Adrenal gland (tissue), 12 donors: ENCODE results near the gene MEIS3. TPM values are rescaled to one million over a fixed set of nuclear protein-coding genes. Genes with fewer than 3 reads are reported as not detected.

Experiments
- DNase-seq, 7 donors: peaks; one replicate each; pipeline ENCODE4 v3.0.0-alpha.2; 2019 to 2020
- H3K27ac ChIP-seq, 5 donors: fragments of 200-600 bp; sonication (generic) in 4 of 5; 1 replicate in 3 of 5; 2 replicates in 2 of 5; pipeline versions ENCODE4 v1.5.1 to v1.8.0; 2016 to 2020; ENCODE audit warnings: mild to moderate bottlenecking in 1 of 5
- H3K27me3 ChIP-seq: fragments of 200-600 bp; 2 replicates; pipeline ENCODE4 v1.8.0; 2021
- H3K36me3 ChIP-seq, 2 donors: fragments of 200-600 bp; replicated peaks in 1 of 2; 1 replicate in 1 of 2; 2 replicates in 1 of 2; pipeline versions ENCODE4 v1.5.1 to v1.8.0; 2018 to 2022
- H3K4me1 ChIP-seq, 2 donors: fragments of 200-600 bp; replicated peaks in 1 of 2; 1 replicate in 1 of 2; 2 replicates in 1 of 2; pipeline versions ENCODE4 v1.5.1 to v1.8.0; 2018 to 2021
- H3K4me3 ChIP-seq, 4 donors: fragments of 200-600 bp; sonication (generic) in 3 of 4; one replicate each; pipeline ENCODE4 v1.5.1; 2016 to 2018
- H3K9me3 ChIP-seq, 3 donors: fragments of 200-600 bp; sonication (generic) in 1 of 3; replicated peaks in 1 of 3; 1 replicate in 2 of 3; 2 replicates in 1 of 3; pipeline versions ENCODE4 v1.5.1 to v1.8.0; 2016 to 2021
- POLR2A ChIP-seq, 2 donors: fragments of 450-650 bp; IDR thresholded peaks; one replicate each; pipeline ENCODE4 v1.6.1; 2017; ENCODE audit warnings: antibody characterized with exemption in 2 of 2, mild to moderate bottlenecking in 2 of 2, moderate library complexity in 1 of 2
- WGBS, 4 donors: extraction: QIAGEN DNeasy Blood & Tissue Kit in 2 of 4; methylation state at CpG; one replicate each; pipeline versions ENCODE4 v1.1.5 to v1.1.7; 2013 to 2017; 5-methylcytosine and 5-hydroxymethylcytosine counted together
- intact Hi-C, 2 donors: fragments of 100-400 bp; cut with DNase I; formaldehyde crosslinking; loops; one replicate each; pipeline versions ENCODE4 v1.14.1 to v1.15.0; 2022 to 2023
- polyA plus RNA-seq, 3 donors: library from polyadenylated mRNA; stranded (reverse); fragments of 200-250 nt in 2 of 3; fragments of 350-450 nt in 1 of 3; fragmentation: Illumina TruSeq in 1 of 3; extraction: RNeasy Lipid Tissue Mini Kit (QIAGEN cat#74804) in 1 of 3; gene quantifications; one replicate each; pipeline ENCODE4 v1.2.3, GENCODE V29; 2013 to 2014
- total RNA-seq, 9 donors: library from RNA; depleted of rRNA in 4 of 9; stranded (reverse); fragments of >200 nt in 4 of 9; fragments of 120-200 nt in 1 of 9; fragmentation: NEBNext Ultra II Directional in 1 of 9; extraction: Animal tissue kit (Norgen Biotek cat#: 25700) in 1 of 9; gene quantifications; one replicate each; pipeline versions ENCODE4 v1.1.0 to v1.2.4, GENCODE V29; 2013 to 2023
- TF ChIP-seq, protein P1 (sequence below), 6 experiments: fragments of 450-650 bp in 4 of 6; fragments of 200-600 bp in 2 of 6; sonication (generic) in 1 of 6; IDR thresholded peaks; 1 replicate in 5 of 6; 2 replicates in 1 of 6; pipeline versions ENCODE4 v1.5.1 to v1.8.0; 2016 to 2021; ENCODE audit warnings: antibody characterized with exemption in 6 of 6, mild to moderate bottlenecking in 2 of 6, moderate library complexity in 1 of 6
- donor health status: healthy with polysubstance abuse.
- donor health status: Bipolar disorder and iron deficiency.
- donor health status: DM: yes; HTN: yes; CAD: no.
- donor health status: DM: no; HTN: no; CAD: no.
- donor health status: DM: no; HTN: no; CAD: no.
- donor health status: DM: yes; HTN: yes; CAD: no.

Gene MEIS3
- total and polyA plus RNA-seq, 12 donors, result 2.1 to 15.5 (median 5.1) TPM

DNA sequence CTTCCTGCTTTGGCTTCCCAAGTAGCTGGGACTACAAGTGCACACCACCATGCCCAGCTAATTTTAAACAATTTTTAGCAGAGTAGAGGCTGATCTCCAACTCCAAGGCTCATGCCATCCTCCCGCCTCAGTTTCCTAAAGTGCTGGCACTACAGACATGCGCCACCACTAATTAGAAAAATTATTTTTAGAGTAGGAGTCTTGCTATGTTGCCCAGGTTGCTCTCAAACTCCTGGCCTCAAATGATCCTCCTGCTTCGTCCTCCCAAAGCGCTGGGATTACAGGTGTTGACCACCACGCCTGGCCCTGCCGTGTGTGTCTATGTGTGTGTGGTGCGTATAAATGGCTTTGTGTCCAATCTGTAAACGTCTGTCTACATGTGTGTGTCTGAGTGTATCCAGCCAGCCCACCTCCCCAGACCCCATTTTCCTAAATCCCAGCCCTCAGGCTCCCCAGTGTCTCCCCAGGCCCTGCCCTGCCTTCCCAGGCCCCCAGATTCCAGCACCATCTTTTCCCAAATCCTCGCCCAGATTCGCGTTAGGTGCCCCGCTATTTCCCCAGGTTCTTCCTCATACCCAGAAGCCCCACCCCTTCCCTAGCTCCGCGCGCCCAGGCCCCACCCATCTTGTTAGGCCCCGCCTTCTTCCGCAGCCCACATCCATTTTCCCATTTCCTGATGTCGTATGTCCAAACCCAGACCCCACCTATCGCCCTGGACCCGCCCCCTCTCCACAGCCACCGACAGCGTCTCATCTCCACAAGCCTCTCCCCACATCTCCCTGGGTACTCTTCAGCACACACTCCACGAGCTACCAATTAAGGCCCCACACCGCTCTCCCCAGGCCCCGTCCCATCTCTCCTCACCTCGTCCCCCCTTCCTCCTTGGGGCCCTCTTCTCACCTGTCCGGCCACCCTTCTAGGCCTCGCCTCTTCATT lies 27.5 kb upstream of the MEIS3 start:
- H3K27me3 ChIP-seq, result peaks cover 52% of the 10 kb centered on the region
- peaks cover 5 to 9% of the 10 kb centered on the region in 2 donors for H3K4me1 ChIP-seq
- H3K4me3 ChIP-seq, result peak overlapping the region in 1 of 4 donors; percentile 22
- TF ChIP-seq, protein P1, sequence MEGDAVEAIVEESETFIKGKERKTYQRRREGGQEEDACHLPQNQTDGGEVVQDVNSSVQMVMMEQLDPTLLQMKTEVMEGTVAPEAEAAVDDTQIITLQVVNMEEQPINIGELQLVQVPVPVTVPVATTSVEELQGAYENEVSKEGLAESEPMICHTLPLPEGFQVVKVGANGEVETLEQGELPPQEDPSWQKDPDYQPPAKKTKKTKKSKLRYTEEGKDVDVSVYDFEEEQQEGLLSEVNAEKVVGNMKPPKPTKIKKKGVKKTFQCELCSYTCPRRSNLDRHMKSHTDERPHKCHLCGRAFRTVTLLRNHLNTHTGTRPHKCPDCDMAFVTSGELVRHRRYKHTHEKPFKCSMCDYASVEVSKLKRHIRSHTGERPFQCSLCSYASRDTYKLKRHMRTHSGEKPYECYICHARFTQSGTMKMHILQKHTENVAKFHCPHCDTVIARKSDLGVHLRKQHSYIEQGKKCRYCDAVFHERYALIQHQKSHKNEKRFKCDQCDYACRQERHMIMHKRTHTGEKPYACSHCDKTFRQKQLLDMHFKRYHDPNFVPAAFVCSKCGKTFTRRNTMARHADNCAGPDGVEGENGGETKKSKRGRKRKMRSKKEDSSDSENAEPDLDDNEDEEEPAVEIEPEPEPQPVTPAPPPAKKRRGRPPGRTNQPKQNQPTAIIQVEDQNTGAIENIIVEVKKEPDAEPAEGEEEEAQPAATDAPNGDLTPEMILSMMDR (IDR thresholded peaks at IDR 0.05), result no peak
- TF ChIP-seq POLR2A (IDR thresholded peaks at IDR 0.05), result no peak
- DNase-seq, result peak in 3 of 7 donors; percentile 29 to 71 (median 43)
- no peak overlapping the region for H3K27ac ChIP-seq
- H3K36me3 ChIP-seq, result no peaks in the 10 kb centered on the region
- intact Hi-C loops, result no loop called here
- no peaks in the 10 kb centered on the region for H3K9me3 ChIP-seq
- WGBS, 4 donors, result 14 to 18% (median 17%) methylated on average over 27 to 28 of the region's 28 CpGs

DNA sequence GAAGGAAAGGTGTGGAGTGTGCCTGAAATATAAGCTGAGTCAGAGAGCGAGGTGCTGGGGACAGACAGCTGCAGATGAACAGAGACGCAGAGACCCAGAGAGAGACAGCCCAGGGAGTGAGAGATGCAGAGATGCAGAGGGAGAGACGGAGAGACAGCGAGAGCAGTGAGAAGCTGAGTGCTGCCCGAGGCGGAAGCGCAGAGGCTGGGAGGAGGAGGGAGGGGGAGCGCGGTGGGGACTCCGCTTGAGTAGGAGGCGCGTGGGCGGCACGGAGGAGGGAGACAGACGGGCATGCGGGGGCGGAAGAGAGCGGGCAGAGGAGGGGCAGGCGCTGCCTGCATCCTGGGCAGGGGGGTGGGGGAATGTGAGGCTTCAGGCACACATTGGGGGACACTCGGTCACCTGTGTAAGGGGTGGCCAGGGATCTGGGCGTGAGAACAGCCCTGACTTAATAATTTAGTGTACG lies 26.6 kb upstream of the MEIS3 start:
- no peaks in the 10 kb centered on the region for H3K36me3 ChIP-seq
- H3K27ac ChIP-seq, result no peak overlapping the region
- 1 to 4% (median 2%) methylated on average over 19 to 22 of the region's 22 CpGs for WGBS, 4 donors
- H3K4me1 ChIP-seq, result peaks cover 5 to 9% of the 10 kb centered on the region in 2 donors
- DNase-seq, result peak; percentile 41 to 83 (median 51)
- H3K27me3 ChIP-seq, result peaks cover 60% of the 10 kb centered on the region
- H3K9me3 ChIP-seq, result no peaks in the 10 kb centered on the region
- intact Hi-C loops, result no loop called here
- no peak overlapping the region for H3K4me3 ChIP-seq
- TF ChIP-seq, protein P1 (IDR thresholded peaks at IDR 0.05), result no peak
- TF ChIP-seq POLR2A (IDR thresholded peaks at IDR 0.05), result no peak

DNA sequence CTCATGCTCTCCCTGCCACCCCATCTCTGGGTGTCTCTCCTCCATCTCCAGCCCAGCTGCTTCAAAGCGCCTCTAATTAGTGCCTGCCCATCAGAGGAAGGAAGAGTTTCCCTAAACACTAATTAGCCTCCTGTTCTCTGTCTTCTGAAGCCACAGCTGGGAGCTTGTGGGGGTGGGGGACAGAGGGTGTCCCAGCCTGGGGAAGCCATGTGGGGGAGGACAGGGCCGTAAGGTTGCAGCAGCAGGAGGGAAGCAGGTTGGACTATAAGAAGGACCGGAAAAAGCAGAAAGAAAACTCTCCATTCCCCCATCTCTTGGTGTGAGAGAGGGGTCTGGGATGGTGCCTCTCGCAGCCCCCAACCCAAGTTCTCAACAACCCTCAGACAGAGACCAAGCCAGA lies 26.2 kb upstream of the MEIS3 start:
- Histone ChIP-seq H3K36me3 (no peaks in the 10 kb centered on the region), H3K4me1 (peaks cover 5 to 9% of the 10 kb centered on the region in 2 donors), H3K27ac (no peak overlapping the region), H3K4me3 (no peak overlapping the region), H3K27me3 (peaks cover 61% of the 10 kb centered on the region), H3K9me3 (no peaks in the 10 kb centered on the region)
- TF ChIP-seq POLR2A (IDR thresholded peaks at IDR 0.05), result no peak
- TF ChIP-seq, protein P1 (IDR thresholded peaks at IDR 0.05), result no peak
- intact Hi-C loops, result no loop called here
- WGBS, 4 donors, result 35 to 59% (median 46%) methylated on average over 4 of the region's 4 CpGs
- no peak for DNase-seq

DNA sequence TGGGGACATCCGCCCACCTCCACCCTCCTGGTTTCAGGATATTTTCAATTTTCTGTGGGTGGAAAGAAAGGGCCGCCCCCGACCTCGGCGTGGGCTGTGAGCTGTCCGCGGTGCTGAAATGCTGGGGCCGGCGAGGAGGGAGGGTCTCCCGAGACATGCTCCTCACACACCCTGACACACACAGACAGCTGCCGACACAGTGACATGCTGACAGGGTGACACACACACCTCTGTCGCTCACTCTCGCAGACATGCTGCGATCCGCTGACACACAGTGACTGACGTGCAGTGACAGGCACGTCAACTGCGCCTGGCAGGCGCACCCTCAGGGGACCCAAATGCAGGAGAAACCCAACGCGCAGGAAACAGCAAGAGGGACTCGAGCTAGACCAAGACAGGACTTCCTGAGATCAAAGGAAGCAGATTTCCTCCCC lies 25.1 kb upstream of the MEIS3 start:
- H3K27ac ChIP-seq, result no peak overlapping the region
- H3K27me3 ChIP-seq, result peaks cover 61% of the 10 kb centered on the region
- intact Hi-C loops, result no loop called here
- DNase-seq, result no peak
- H3K9me3 ChIP-seq, result no peaks in the 10 kb centered on the region
- TF ChIP-seq, protein P1 (IDR thresholded peaks at IDR 0.05), result no peak
- TF ChIP-seq POLR2A (IDR thresholded peaks at IDR 0.05), result no peak
- WGBS, 4 donors, result 13 to 21% (median 18%) methylated on average over 5 to 22 of the region's 22 CpGs
- H3K4me3 ChIP-seq, result no peak overlapping the region
- H3K4me1 ChIP-seq, result peaks cover 5 to 9% of the 10 kb centered on the region in 2 donors
- no peaks in the 10 kb centered on the region for H3K36me3 ChIP-seq
